D721Med (cell line): Measurements from ENCODE around the gene ZC3H12C.

Source experiments
- DNase-seq: peaks from one replicate; pipeline ENCODE4 v3.0.0; 2011; ENCODE audit warnings: low spot score; ENCODE audit not compliant: insufficient read length
- FAIRE-seq: peaks from 2 replicates; lab custom pipeline; 2011; peaks lifted over from hg19 to GRCh38; lab: Jason Lieb, UNC
- CTCF ChIP-seq: IDR thresholded peaks from 2 replicates; pipeline ENCODE4 v1.5.1; 2012; ENCODE audit warnings: mild to moderate bottlenecking, control low read depth; ENCODE audit not compliant: insufficient read depth; ENCODE audit errors: missing control alignments

The ZC3H12C gene

GRCh38 chr11:110085255-110085838 is 7.8 kb upstream of the ZC3H12C start:
- no peak for TF ChIP-seq CTCF
- FAIRE-seq (no peak), DNase-seq (no peak)

GRCh38 chr11:110086892-110087309 is 6.3 kb upstream of the ZC3H12C start:
- no peak for DNase-seq

GRCh38 chr11:110087812-110088534 is 5.2 kb upstream of the ZC3H12C start:
- FAIRE-seq (no peak), DNase-seq (no peak)
- TF ChIP-seq CTCF, result no peak

More at GRCh38 chr11:110086892-110087309, 6.3 kb upstream of the ZC3H12C start:
- no peak for FAIRE-seq
- no peak for TF ChIP-seq CTCF

GRCh38 chr11:110088535-110089344 is 4.5 kb upstream of the ZC3H12C start:
- FAIRE-seq (no peak), DNase-seq (no peak)
- no peak for TF ChIP-seq CTCF

GRCh38 chr11:110089617-110090282 is 3.4 kb upstream of the ZC3H12C start:
- no peak for DNase-seq
- no peak for TF ChIP-seq CTCF
- no peak for FAIRE-seq

- DNase-seq (no peak), FAIRE-seq (no peak)
- TF ChIP-seq CTCF, result no peak
Measured at GRCh38 chr11:110090466-110091026, 2.6 kb upstream of the ZC3H12C start.
